ENCODE results near the gene CUL2.

DNA sequence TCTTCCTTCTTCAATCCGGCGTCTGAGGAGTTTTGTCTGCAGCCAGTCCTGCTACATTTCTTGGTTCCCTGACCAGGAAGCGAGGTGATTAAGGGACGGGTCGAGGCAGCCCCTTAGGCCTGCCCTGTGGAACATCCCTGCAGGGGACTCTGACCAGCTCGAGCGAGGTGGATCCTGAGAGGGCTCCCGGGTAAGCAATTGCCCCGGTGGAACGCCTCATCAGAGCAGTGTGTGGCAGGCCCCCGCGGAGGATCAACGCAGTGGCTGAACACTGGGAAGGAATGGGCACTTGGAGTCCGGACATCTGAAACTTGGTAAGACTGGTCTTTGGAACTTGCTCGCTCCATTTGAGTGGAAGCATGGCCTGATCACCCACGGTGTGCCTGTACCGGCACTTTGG lies 121.0 kb downstream of the CUL2 start:
- TF ChIP-seq, protein P1, sequence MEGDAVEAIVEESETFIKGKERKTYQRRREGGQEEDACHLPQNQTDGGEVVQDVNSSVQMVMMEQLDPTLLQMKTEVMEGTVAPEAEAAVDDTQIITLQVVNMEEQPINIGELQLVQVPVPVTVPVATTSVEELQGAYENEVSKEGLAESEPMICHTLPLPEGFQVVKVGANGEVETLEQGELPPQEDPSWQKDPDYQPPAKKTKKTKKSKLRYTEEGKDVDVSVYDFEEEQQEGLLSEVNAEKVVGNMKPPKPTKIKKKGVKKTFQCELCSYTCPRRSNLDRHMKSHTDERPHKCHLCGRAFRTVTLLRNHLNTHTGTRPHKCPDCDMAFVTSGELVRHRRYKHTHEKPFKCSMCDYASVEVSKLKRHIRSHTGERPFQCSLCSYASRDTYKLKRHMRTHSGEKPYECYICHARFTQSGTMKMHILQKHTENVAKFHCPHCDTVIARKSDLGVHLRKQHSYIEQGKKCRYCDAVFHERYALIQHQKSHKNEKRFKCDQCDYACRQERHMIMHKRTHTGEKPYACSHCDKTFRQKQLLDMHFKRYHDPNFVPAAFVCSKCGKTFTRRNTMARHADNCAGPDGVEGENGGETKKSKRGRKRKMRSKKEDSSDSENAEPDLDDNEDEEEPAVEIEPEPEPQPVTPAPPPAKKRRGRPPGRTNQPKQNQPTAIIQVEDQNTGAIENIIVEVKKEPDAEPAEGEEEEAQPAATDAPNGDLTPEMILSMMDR (IDR thresholded peaks at IDR 0.05), result no peak
- no peak for TF ChIP-seq POLR2A (IDR thresholded peaks at IDR 0.05)
